ENCODE measurements around the gene IRGQ. TPM values are rescaled to one million over a fixed set of nuclear protein-coding genes. Genes with fewer than 3 reads are reported as not detected.
"Not testable (repeated sequence)": the region's sequence is repeated elsewhere in the genome, so short reads cannot be mapped to it uniquely, and the experiment has no call there.

The IRGQ gene
- total RNA-seq, 2 donors from 2014 or later: 19.2 to 21.0 TPM

GRCh38 chr19:43554317-43554895 is 41.5 kb downstream of the IRGQ start:
- intact Hi-C loops (cut with DNase I): loop anchor here in 1 of 2 donors (10.0 kb wide), 1 partner anchor 100 kb away; no protein-coding TSS in a partner anchor
- DNase-seq (ENCODE audit: low spot score): no peak

GRCh38 chr19:43553656-43554055 is 42.3 kb downstream of the IRGQ start:
- intact Hi-C loops (cut with DNase I): loop anchor here in 1 of 2 donors (10.0 kb wide), 1 partner anchor 101 kb away; no protein-coding TSS in a partner anchor

GRCh38 chr19:43552616-43553015 is 43.3 kb downstream of the IRGQ start:
- intact Hi-C loops (cut with DNase I): loop anchor here in 1 of 2 donors (10.0 kb wide), 1 partner anchor 102 kb away; no protein-coding TSS in a partner anchor
- no peak for DNase-seq (ENCODE audit: low spot score)

More at GRCh38 chr19:43553656-43554055, 42.3 kb downstream of the IRGQ start:
- no peak for DNase-seq (ENCODE audit: low spot score)

GRCh38 chr19:43552198-43552450 is 43.8 kb downstream of the IRGQ start:
- DNase-seq (ENCODE audit: low spot score): no peak
- intact Hi-C loops (cut with DNase I): loop anchor here in 1 of 2 donors (10.0 kb wide), 1 partner anchor 103 kb away; no protein-coding TSS in a partner anchor

GRCh38 chr19:43551399-43552197 is 44.3 kb downstream of the IRGQ start:
- intact Hi-C loops (cut with DNase I): loop anchor here in 1 of 2 donors (10.0 kb wide), 1 partner anchor 103 kb away; no protein-coding TSS in a partner anchor
- DNase-seq (ENCODE audit: low spot score): no peak

GRCh38 chr19:43548706-43549105 is 47.2 kb downstream of the IRGQ start:
- intact Hi-C loops (cut with DNase I): no loop called here
- no peak for DNase-seq (ENCODE audit: low spot score)

- intact Hi-C loops (cut with DNase I): not testable (repeated sequence)
These were observed 48.0 kb downstream of the IRGQ start for GRCh38 chr19:43547926-43548325.

GRCh38 chr19:43546581-43546980 is 49.4 kb downstream of the IRGQ start:
- no peak for DNase-seq (ENCODE audit: low spot score)
- intact Hi-C loops (cut with DNase I): no loop called here

More at GRCh38 chr19:43547926-43548325, 48.0 kb downstream of the IRGQ start:
- DNase-seq (ENCODE audit: low spot score): not testable (repeated sequence)

- intact Hi-C loops (cut with DNase I): no loop called here
- DNase-seq (ENCODE audit: low spot score): no peak
These were observed 50.0 kb downstream of the IRGQ start for GRCh38 chr19:43545981-43546380.

GRCh38 chr19:43545276-43545675 is 50.7 kb downstream of the IRGQ start:
- intact Hi-C loops (cut with DNase I): no loop called here
- DNase-seq (ENCODE audit: low spot score): peak; percentile 53

GRCh38 chr19:43544077-43544476 is 51.9 kb downstream of the IRGQ start:
- DNase-seq (ENCODE audit: low spot score): peak; percentile 55
- intact Hi-C loops (cut with DNase I): no loop called here

GRCh38 chr19:43541920-43542650 is 53.8 kb downstream of the IRGQ start:
- DNase-seq (ENCODE audit: low spot score): no peak
- intact Hi-C loops (cut with DNase I): no loop called here

- intact Hi-C loops (cut with DNase I): no loop called here
- DNase-seq (ENCODE audit: low spot score): no peak
These were observed 55.6 kb downstream of the IRGQ start for GRCh38 chr19:43540381-43540780.

GRCh38 chr19:43538922-43539321 is 57.0 kb downstream of the IRGQ start:
- no peak for DNase-seq (ENCODE audit: low spot score)

GRCh38 chr19:43534816-43535761 is 60.8 kb downstream of the IRGQ start:
- peak; percentile 90 for DNase-seq (ENCODE audit: low spot score)
- intact Hi-C loops (cut with DNase I): loop anchor here in 1 of 2 donors (10.0 kb wide), 1 partner anchor 60 kb away; the partner anchor contains the start of genes IRGQ and ZNF576

More at GRCh38 chr19:43538922-43539321, 57.0 kb downstream of the IRGQ start:
- intact Hi-C loops (cut with DNase I): loop anchor here in 1 of 2 donors (10.0 kb wide), 1 partner anchor 56 kb away; the partner anchor contains the start of genes IRGQ and ZNF576

All from posterior vena cava (tissue), 2 donors.